Renal cortex interstitium (tissue), 11 donors: ENCODE measurements around the gene RNF208. TPM values are rescaled to one million over a fixed set of nuclear protein-coding genes. Genes with fewer than 3 reads are reported as not detected.
A peak's percentile ranks its signal among the peaks of the same experiment; 100 is the strongest.

ENCODE experiments used
- DNase-seq, 11 donors: peaks; one replicate each; pipeline ENCODE4 v3.0.0-alpha.2; 2013; ENCODE audit warnings: low read depth in 9 of 11, low spot score in 4 of 11; ENCODE audit errors: extremely low read depth in 1 of 11
- polyA plus RNA-seq, 3 donors: library from polyadenylated mRNA; unstranded; fragments of 120-200 nt; gene quantifications; one replicate each; pipeline ENCODE4 v1.2.1, GENCODE V29; 2013; ENCODE audit not compliant: insufficient read length in 3 of 3

RNF208 gene
- polyA plus RNA-seq, 3 donors, result 6.0 to 13.3 (median 13.2) TPM

DNA sequence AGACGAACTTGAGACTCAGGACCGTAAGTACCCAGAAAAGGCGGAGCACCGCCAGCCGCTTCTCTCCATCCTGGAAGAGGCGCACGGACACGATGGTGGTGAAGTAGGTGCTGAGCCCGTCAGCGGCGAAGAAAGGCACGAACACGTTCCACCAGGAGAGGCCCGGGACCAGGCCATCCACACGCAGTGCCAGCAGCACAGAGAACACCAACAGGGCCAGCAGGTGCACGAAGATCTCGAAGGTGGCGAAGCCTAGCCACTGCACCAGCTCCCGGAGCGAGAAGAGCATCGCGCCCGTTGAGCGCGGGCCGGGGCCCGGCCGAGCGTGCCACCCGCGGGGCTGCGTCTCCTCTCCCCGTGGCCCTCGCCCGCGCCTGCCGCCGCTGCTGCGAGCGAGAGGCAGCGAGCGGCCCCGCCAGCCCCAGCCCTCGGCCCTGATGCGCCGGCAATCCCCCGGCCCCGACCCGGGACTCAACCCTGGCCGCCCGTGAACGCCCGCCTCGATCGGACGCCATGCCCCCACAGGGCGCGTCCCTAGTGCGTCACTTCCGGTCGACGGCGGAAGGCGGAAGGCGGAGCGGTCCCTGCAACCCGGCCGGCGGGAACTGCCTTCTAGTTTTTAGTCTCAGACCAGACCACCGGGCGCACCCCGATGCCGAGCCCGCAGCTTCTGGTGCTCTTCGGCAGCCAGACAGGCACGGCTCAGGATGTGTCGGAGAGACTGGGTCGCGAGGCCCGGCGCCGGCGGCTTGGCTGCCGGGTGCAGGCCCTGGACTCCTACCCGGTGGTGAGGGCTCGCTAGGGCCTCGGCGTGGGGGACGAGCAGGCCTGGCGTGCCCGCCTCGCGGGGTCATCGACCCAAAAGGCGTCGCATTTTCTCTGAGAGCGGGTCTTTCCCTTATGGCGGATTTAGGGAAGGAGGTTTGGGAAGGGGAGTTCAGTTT lies 16.6 kb downstream of the RNF208 start, which contains the start of the genes NDOR1 and TMEM203:
NDOR1 (plus strand) TSS at position 575 of the 944 bp plus-strand sequence; CDS start at position 653, 78 bp downstream.
TMEM203 (minus strand) TSS at position 523 of the 944 bp plus-strand sequence; CDS start at position 289, 234 bp downstream.
- peak in 10 of 11 donors; percentile 62 to 91 (median 84) for DNase-seq

DNA sequence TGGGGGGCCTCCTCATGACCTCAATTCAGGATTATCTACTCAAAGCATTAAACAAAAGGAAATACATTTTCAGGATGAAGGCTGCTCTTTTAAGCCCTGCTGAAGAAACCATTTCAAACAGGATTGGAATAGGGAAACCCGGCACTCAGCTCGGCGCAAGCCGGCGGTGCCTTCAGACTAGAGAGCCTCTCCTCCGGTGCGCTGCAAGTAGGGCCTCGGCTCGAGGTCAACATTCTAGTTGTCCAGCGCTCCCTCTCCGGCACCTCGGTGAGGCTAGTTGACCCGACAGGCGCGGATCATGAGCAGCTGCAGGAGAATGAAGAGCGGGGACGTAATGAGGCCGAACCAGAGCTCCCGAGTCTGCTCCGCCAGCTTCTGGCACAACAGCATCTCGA lies 17.3 kb downstream of the RNF208 start:
- no peak for DNase-seq

DNA sequence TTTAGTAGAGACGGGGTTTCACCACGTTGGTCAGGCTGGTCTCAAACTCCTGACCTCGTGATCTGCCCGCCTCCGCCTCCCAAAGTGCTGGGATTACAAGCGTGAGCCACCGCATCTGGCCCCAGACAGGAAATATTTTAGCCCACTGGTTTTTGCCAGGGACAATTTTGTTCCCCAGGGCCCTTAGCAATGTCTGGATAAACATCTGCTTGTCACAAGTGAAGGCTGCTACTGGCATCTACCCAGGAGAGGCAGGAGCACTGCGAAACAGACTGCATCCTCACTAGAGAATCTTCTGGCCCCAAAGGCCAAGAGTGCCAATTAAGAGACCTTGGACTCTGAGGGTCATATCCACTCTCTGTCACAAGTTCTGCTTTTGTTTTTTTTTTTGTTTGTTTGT lies 19.1 kb downstream of the RNF208 start:
- DNase-seq, result no peak

DNA sequence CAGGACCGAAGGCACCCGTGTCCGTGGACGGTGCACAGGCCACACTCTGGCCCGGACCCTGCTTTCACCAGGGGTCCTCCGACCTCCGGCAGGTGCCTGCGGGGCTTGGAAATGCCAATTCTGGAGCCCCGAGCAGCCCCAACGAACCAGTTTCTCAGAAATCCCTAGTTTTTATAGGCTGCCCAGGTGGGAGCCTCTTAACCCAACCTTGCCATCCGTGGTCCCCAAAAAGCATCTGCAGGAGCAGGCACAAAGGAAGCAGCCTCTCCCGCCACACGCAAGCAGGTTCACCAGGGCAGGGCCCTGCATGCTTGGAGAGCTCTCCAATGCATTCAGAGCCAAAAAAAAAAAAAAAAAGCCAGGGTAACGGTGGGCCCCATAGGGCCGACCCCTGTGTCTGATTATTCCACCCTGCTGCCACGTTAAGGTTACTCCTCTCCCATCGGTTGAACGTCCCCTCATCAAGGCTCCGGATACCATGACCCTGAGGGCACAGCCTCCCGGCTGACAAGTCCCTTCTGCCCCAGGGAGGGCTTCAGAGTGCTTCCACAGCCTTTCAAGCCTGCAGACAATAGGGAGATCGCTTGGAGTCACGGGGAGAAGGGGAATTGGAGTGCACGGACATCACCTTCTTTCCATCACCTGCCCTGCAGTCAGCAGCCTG lies 20.7 kb downstream of the RNF208 start:
- DNase-seq, result no peak

DNA sequence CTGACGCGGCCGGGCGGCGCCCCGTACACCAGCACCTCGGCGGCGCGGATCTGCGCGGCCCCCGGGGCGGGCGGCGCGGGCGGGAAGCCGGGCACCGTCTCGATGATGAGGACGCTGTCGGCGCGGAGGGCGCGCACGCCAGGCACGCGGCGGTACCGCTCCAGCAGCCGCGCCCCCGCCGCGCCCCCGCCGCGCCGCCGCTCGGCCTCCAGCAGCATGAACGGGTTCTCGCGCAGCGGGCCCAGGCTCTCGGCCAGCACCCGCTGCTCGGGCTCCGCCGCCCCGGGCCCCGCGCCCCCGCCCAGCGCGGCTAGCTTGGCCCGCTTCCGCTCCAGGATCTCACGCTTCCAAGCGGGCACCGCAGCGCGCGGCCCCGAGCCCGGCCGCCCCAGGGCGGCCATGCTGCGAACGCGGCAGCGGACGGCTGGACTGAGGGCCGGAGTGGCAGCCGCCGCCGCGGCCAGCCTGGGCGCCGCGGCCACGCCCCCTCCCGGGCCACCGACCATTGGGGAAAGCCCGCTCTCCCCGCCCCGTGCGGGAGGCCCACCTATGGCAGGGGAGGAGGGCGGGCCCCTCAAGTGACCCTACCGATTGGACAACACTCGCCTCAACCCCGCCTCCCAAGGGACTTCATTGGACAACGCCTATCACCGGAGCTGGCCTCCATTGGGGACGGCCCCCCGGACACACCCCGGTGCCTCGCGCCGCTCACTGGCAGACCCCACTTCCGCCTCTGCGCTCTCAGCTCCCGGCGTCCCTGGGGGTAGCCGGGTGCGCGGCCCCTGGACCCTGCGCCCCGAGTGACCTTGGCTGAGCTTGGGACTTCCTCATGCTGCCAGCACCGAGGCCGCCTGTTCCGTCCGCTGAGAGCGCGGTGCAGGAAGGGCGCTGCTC lies 21.5 kb downstream of the RNF208 start, which contains the start of gene TPRN:
TPRN (minus strand) TSS at position 431 of the 894 bp plus-strand sequence; CDS start at position 401, 30 bp downstream.
- peak; percentile 94 to 99 (median 98) for DNase-seq

DNA sequence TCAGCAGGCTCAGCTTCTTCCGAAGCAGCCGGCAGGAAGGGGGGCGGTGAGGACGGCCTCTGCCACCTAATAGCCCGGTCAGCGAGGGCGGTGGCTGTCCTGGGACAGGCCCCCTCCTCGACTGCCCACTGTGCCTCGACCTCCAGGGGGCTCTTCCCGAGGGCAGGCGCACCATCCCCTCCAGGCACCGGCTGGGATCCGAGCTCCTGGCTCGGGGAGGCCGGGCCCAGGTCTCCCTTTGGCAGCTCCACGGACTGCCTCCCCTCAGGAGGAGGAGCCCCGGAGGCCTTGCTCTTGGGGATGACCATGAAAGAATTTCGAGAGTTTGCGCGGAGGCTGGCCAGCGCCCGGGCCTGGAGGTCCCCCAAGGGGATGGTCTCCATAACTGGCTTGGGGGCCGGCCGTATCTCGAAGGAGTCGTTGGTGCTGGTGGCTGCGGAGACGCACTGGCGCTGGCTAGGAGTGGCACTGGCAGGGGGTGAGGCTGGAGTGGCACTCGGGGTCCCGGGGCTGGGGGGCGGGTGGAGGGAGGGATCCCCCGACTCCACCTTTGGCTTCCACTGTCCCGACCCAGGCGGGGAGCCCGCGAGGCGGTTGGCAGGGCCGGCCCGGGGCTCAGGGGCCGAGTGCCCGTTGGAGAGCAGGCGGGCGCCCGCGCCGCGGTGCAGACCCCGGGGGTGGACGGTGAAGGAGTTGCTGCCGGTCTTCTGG lies 22.5 kb downstream of the RNF208 start:
- no peak for DNase-seq

DNA sequence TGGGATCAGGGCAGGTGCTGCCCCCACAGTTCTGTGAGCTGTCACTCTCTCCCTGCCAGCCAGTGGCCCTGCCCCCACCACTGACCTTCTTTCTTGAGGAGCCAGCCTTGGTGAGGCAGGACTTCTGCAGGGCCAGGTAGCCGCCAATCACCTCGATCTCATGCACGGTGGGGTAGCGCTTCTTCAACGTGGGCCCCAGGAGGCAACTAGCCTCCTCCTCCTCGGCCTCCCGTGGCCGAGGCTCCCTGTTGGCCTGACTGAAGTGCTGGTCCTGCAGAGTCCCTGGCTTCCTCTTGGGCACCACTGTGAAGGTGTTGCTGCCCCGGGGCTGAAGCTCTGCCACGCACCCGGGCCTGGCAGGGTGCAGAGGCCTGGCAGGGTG lies 23.1 kb downstream of the RNF208 start:
- DNase-seq, result no peak

DNA sequence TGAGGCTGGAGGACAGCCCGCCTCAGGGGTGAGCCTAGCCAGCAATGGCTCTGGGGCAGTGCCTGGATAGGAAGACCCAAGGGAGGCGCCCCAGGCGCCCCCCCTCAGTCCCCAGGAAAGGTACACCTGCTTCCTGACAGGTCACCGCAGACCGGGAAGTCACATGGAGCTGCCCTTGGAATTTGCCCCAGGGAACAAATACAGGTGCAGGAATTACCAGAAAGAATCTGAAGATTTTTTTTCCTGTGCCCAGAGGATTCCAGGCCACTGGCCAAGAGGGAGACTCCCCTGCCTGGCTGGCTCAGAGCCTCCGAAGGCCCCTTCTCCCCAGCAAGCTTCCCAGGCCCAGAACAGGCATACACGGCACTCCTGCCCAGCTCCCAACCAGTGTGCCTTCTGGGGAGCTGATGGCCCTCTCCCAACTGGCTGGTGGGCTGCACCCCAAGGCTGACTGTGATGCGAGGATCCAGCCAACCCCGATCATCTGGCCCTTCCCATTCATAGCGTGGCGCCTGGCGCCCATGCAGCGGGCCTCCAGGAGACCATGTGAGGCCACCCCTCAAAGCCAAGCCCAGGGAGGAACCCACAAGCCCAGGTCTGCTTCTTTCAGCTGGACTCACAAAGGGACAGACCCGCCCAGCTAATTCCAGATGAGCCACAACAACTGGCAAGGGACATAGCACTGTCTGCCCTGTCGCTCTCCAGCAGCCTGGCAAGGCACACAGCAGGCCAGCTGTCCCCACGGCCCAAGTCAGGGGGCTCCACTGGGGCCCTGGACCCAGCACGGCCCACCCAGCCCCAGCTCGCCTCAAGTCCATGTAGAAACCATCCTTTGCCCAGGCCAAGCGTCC lies 23.8 kb downstream of the RNF208 start:
- no peak for DNase-seq

DNA sequence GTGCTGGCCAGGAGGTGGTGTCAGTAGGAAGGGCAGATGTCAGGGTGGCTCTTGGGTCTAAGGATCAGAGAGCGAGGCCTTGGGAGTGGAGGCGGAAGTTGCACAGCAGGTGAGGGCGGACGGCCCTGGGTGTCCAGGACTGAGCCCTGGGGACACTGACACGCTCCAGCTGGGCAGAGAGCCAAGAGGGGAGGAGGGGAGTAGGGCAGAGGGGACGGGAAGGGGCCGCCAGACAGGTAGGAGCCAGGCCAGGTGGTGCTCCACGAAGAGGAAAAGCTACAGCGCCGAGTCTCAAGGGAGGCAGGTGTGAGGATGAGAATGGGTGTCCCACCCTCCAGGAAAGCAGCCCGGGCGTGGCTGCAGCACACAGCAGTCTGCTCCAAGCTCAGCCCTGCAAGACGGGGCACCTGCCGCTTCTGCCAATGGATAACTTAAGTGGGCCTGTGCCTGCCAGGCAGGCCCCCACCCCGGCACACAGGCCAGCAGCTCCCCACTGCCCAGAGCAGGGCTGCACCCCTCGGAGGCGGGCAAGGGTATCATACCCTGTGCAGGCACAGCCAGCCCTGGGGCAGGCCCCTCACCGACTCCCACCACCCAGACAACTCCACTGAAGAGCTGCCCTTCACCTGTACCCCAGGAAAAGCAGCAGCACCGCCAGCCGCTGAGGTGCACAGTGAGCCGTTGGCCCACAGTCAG lies 26.4 kb downstream of the RNF208 start:
- DNase-seq, result no peak

DNA sequence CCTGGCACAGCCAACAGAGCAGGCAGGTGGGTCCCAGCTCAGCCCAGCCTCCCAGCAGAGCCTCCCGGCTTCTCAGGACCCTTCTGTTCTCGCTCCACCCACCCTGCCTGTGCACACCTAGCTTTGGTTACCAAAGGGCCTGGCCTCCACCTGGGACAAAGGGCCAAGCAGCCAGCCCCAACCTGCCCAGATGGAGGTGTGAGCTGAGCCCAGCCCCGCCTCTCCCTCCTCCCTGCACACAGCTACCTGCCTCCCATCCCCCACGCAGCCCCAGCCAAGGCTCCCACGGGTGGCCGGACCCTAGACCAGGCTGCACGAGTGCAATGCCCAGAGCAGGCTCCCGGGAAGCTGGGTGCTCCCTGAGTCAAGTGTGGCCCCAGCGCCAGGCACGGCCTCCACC lies 27.1 kb downstream of the RNF208 start:
- no peak for DNase-seq

DNA sequence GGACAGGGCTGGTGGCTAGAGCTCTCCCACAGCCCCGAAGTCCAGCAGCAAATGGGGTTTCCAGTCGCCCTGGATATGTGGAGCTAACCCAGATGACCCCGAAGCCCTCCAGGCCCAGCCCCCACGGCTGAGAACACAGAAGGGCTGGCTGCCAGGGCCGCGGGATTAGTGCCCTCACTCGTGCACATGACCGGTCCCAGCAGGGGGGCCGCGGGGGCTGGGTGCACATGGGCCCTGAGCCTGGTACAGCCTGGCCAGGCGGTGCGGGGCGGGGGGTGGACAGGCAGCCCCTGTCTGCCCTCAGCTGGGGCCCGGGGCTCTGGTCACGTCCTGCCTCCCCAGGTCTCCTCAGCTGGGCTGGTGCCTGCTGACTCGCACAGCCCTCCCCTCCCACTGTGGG lies 27.7 kb downstream of the RNF208 start:
- no peak for DNase-seq

DNA sequence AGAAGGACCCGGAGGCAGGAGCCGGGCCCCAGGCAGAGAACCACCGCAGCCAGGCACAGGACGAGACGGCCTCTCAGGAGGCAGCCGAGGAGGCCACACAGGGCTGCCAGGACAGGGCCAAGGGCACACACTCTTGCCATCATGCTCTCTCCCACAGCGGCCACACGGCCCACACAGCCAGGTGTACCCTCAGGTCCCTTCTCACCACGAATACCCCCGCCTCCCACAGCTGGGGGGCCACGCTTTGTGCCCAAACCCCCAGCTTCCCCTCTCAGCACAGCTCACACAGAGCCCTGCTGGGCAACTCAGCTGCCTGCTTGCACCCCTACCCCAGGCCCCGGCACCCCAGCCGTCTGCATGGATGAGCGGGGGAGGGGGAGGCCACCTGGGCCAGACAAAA lies 28.3 kb downstream of the RNF208 start:
- no peak for DNase-seq

DNA sequence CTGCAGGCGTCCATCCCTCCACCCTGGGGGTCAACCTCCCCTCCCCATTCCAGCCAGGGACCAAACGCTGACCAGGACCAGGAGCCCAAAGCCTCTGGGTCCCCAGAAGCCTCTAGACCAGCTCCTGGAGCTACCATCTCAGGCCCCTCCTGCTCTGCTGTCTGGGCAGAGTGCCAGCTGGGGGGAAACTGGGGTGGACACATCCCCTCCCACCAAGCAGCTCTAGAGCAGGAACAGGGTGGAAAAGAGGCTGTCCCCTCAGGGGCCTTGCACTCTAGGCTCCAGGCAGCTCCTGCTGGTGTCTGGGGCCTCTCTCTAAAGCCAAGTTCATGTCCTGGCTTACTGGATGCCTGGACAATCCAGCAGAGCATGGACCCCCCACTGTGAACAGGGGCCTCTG lies 29.2 kb downstream of the RNF208 start:
- DNase-seq, result no peak

DNA sequence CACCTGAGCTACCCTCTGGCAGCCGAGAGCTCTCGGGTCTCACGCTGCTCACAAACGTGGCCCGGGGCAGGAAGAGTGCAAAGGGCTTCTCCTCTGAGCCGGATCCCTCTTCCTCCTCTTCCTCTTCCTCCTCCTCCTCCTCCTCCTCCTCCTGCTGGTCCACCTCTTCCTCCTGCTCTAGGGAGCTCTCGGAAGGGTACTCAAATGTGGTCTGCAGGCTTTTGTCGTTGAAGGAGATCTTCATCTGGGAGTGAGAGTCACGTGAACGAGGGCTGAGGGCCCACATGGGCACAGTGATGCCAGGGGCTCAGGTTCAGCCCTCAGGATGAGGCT lies 29.6 kb downstream of the RNF208 start:
- DNase-seq, result no peak

DNA sequence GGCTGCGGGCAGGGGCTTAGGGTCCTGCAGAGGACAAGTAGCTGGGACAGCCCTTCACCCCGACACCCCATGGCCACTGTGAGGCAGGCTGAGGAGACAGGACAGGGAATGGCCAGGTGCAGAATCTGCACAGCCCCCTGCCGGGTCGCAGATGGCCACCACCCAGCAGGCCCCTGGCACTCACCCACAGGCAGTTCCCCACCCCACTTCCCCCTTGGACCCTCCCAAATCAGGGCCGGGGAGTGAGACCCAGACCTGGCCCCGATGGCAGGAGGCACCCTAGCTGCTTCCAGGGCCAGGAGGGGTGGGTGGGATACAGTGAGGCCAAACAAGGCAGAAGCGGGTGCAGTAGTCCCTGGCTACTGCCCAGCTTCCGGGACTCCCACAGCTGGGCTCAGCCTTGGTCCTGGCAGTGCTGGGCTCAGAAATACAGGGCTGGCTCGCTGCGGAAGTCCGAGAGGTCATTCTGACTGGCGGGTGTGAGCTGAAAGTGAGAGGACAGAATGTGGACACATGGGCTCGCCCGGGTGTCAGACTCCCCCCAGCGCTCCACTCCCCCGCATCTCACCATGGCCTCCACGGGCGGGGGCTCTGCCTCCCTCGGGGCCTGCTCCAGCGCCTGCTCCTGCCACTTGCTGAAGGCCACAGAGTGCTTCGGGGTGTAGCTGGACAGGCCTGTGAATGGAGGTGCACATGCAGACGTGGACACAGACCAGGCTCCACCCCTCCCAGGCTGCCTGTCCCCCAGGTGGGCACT lies 30.2 kb downstream of the RNF208 start:
- DNase-seq, result no peak

DNA sequence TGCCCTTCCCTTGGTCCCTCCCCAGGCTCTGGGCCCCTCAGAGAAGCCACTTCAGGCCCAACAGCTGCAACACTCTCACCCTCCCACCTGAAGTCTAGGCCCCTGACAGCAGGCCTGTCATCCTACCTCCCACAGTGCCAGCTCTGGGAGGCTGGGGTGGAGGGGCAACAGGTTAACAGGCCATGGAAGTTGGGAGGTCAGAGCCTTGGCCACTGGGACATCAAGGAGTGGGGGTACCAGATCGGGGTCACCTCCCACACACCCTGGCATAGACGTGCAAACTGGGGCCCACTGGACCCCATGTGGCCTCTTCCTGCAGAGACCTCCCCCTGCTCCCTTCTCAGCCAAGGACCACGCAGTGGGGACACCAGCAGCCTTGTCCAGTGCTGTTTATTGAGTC lies 30.8 kb downstream of the RNF208 start:
- no peak for DNase-seq
